Measurements from ENCODE around the gene TMCC1.

TMCC1 gene

DNA sequence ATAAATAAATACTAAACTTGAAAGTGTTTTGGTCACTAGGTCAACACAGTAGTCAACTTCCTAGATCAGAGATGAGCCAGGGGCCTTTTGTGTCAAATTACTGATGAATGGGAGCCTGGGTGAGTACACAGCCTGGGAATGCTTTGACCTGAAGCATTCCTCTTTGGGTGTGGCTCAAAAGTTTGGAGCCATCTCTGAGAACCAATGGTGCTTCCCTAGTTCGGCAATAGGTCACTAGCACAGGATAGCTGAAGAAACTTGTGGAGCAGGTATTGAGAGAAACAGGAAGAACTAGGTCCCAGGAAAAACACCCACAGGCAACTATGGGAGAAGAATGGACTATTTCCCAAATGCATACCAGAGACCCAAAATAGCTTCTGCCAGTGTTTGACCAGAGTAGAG is 230.5 kb downstream of the TMCC1 start:
- TF ChIP-seq SIN3A (IDR thresholded peaks at IDR 0.05; ENCODE audit: borderline replicate concordance, insufficient read depth, low read length), result no peak
- TF ChIP-seq FOXP2 (optimal IDR thresholded peaks at IDR 0.05; ENCODE audit: borderline replicate concordance, extremely low read depth, extremely low read length, insufficient read depth), result no peak
- TF ChIP-seq, protein P1, sequence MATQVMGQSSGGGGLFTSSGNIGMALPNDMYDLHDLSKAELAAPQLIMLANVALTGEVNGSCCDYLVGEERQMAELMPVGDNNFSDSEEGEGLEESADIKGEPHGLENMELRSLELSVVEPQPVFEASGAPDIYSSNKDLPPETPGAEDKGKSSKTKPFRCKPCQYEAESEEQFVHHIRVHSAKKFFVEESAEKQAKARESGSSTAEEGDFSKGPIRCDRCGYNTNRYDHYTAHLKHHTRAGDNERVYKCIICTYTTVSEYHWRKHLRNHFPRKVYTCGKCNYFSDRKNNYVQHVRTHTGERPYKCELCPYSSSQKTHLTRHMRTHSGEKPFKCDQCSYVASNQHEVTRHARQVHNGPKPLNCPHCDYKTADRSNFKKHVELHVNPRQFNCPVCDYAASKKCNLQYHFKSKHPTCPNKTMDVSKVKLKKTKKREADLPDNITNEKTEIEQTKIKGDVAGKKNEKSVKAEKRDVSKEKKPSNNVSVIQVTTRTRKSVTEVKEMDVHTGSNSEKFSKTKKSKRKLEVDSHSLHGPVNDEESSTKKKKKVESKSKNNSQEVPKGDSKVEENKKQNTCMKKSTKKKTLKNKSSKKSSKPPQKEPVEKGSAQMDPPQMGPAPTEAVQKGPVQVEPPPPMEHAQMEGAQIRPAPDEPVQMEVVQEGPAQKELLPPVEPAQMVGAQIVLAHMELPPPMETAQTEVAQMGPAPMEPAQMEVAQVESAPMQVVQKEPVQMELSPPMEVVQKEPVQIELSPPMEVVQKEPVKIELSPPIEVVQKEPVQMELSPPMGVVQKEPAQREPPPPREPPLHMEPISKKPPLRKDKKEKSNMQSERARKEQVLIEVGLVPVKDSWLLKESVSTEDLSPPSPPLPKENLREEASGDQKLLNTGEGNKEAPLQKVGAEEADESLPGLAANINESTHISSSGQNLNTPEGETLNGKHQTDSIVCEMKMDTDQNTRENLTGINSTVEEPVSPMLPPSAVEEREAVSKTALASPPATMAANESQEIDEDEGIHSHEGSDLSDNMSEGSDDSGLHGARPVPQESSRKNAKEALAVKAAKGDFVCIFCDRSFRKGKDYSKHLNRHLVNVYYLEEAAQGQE (IDR thresholded peaks at IDR 0.05; ENCODE audit: insufficient read depth in 1 of 2, low read depth in 2 of 2, low read length in 2 of 2), result no peak
- TF ChIP-seq TAF1 (IDR thresholded peaks at IDR 0.05; ENCODE audit: borderline replicate concordance, insufficient read depth, low read length), result no peak
- TF ChIP-seq POLR2AphosphoS5 (IDR thresholded peaks at IDR 0.05; ENCODE audit: low read depth, low read length), result no peak

DNA sequence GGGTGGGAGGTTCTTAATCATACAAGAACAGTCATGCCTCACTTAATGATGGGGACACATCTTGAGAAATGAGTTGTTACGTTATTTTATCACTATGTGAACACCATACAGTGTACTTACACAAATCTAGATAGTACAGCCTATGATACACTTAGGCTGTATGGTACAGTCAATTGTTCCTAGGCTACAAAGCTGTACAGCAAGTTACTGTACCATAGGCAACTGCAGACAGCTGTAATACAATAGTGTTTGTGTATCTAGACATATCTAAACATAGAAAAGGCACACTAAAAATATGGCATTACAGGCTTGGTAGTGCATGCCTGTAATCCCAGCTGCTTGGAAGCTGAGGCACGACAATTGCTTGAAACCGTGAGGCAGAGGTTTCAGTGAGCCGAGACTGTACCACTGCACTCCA is 231.3 kb downstream of the TMCC1 start:
- no peak for TF ChIP-seq POLR2AphosphoS5 (IDR thresholded peaks at IDR 0.05; ENCODE audit: low read depth, low read length)
- TF ChIP-seq, protein P1 (IDR thresholded peaks at IDR 0.05; ENCODE audit: insufficient read depth in 1 of 2, low read depth in 2 of 2, low read length in 2 of 2), result no peak

DNA sequence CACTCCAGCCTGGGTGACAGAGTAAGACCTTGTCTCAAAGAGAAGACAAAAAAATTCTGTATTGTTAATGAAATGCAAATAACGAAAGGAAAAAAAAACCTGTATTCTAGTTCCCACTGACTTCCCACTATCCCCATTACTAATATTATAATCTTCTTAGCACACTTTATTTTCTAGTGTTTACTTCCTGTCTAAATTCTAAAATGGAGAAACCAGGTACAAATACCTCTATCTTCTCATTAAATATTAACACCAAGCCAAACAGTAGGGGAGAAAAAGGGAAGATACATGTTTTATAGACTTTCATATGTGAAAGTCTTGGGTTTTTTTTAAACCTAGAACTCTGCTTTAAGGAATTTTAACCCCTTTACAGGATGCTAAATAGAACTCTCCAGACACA is 231.7 kb downstream of the TMCC1 start:
- no peak for TF ChIP-seq POLR2AphosphoS5 (IDR thresholded peaks at IDR 0.05; ENCODE audit: low read depth, low read length)
- no peak for TF ChIP-seq FOXP2 (optimal IDR thresholded peaks at IDR 0.05; ENCODE audit: borderline replicate concordance, extremely low read depth, extremely low read length, insufficient read depth)
- TF ChIP-seq TAF1 (IDR thresholded peaks at IDR 0.05; ENCODE audit: borderline replicate concordance, insufficient read depth, low read length), result no peak
- TF ChIP-seq SIN3A (IDR thresholded peaks at IDR 0.05; ENCODE audit: borderline replicate concordance, insufficient read depth, low read length), result no peak
- TF ChIP-seq, protein P1 (IDR thresholded peaks at IDR 0.05; ENCODE audit: insufficient read depth in 1 of 2, low read depth in 2 of 2, low read length in 2 of 2), result no peak

DNA sequence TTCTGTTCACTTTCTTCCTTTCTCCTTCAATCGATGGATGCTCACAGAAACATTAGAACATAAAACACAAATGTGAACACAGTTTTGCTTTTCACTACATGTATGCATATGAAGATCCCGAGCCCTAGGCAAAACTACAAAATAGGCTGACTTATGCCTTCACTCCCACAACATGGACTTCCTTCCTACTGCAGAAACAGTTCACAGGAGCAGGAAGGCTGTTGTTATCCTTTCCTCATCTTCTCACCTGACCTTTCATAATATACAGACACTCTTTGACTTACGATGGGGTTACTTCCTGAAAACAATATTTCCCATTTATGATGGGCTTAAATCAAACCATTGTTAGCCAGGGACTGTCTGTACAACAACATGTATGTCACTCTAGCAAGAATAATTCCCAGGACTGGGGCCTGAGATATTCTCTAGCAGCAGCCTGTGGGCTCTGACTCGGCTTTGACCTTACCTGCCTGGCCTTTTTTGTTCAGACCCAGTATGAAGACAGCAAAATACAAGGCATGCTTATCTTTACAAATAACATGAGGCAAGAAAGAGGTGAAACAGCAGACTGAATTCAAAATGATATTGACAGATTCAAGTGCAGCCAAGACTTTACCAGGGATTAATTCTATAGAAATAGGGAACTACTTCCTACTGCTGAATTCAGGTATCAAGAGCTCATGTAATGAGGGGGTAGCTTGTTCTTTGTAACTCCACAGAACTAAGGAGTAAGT is 235.2 kb downstream of the TMCC1 start:
- TF ChIP-seq FOXP2 (optimal IDR thresholded peaks at IDR 0.05; ENCODE audit: borderline replicate concordance, extremely low read depth, extremely low read length, insufficient read depth) (no peak), SIN3A (IDR thresholded peaks at IDR 0.05; ENCODE audit: borderline replicate concordance, insufficient read depth, low read length) (no peak), TAF1 (IDR thresholded peaks at IDR 0.05; ENCODE audit: borderline replicate concordance, insufficient read depth, low read length) (no peak), POLR2AphosphoS5 (IDR thresholded peaks at IDR 0.05; ENCODE audit: low read depth, low read length) (no peak)
- TF ChIP-seq, protein P1 (IDR thresholded peaks at IDR 0.05; ENCODE audit: insufficient read depth in 1 of 2, low read depth in 2 of 2, low read length in 2 of 2), result no peak
